WI38 (cell line): Measurements from ENCODE around the gene OOSP3.

ENCODE experiments used
- H3K4me3 ChIP-seq: 2 replicates; pipeline ENCODE4 v1.5.1; 2011; ENCODE audit warnings: low read depth, mild to moderate bottlenecking, control low read depth, low read length
- CTCF ChIP-seq: IDR thresholded peaks from 2 replicates; pipeline ENCODE4 v1.5.1; 2012; ENCODE audit warnings: low read depth, mild to moderate bottlenecking, control low read depth, low read length

Gene OOSP3

GRCh38 chr11:59931688-59932087 is 53.1 kb downstream of the OOSP3 start:
- no peak for TF ChIP-seq CTCF
- no peak overlapping the region for H3K4me3 ChIP-seq

- H3K4me3 ChIP-seq = no peak within 1 kb of the TSS
- TF ChIP-seq CTCF = no peak
Measured at GRCh38 chr11:59938132-59938531, 59.5 kb downstream of the OOSP3 start, which contains the start of gene OOSP1. TSS of gene OOSP1 (plus strand) at chr11:59938432. CDS start at chr11:59938455, 23 bp downstream.

- TF ChIP-seq CTCF = no peak
- no peak overlapping the region for H3K4me3 ChIP-seq
Measured at GRCh38 chr11:59938718-59939117, 60.1 kb downstream of the OOSP3 start.

- no peak for TF ChIP-seq CTCF
- H3K4me3 ChIP-seq = no peak overlapping the region
Measured at GRCh38 chr11:59939482-59939881, 60.9 kb downstream of the OOSP3 start.

GRCh38 chr11:59941091-59941490 is 62.5 kb downstream of the OOSP3 start:
- no peak overlapping the region for H3K4me3 ChIP-seq
- no peak for TF ChIP-seq CTCF

- no peak for TF ChIP-seq CTCF
- H3K4me3 ChIP-seq = no peak overlapping the region
Measured at GRCh38 chr11:59943997-59944714, 65.6 kb downstream of the OOSP3 start.

GRCh38 chr11:59944720-59945119 is 66.1 kb downstream of the OOSP3 start:
- TF ChIP-seq CTCF = no peak
- H3K4me3 ChIP-seq = no peak overlapping the region
